Measurements from ENCODE around the gene KCTD17. TPM values are rescaled to one million over a fixed set of nuclear protein-coding genes. Genes with fewer than 3 reads are reported as not detected.

KCTD17 gene
- total RNA-seq, 6 experiments from 2014 or later, result 39.8 to 46.4 (median 43.3) TPM

- H3K4me1 Mint-ChIP-seq (ENCODE audit: low read depth), result peaks cover 18% of the 10 kb centered on the region
- no peaks in the 10 kb centered on the region for H3K9me3 Mint-ChIP-seq
- H3K27me3 Mint-ChIP-seq (ENCODE audit: insufficient read depth), result peaks cover 44% of the 10 kb centered on the region
- no peak for DNase-seq
- no peak overlapping the region for H3K4me3 Mint-ChIP-seq
- H3K27ac Mint-ChIP-seq, result no peak overlapping the region
- no peaks in the 10 kb centered on the region for H3K36me3 Mint-ChIP-seq (ENCODE audit: low read depth)
- no peak for TF ChIP-seq CTCF (IDR thresholded peaks at IDR 0.05)
Measured at GRCh38 chr22:37083914-37084313, 32.4 kb downstream of the KCTD17 start.

- Mint-ChIP-seq H3K36me3 (ENCODE audit: low read depth) (no peaks in the 10 kb centered on the region), H3K9me3 (no peaks in the 10 kb centered on the region), H3K27me3 (ENCODE audit: insufficient read depth) (peaks cover 39% of the 10 kb centered on the region), H3K4me1 (ENCODE audit: low read depth) (peaks cover 14% of the 10 kb centered on the region), H3K4me3 (no peak overlapping the region), H3K27ac (no peak overlapping the region)
- no peak for TF ChIP-seq CTCF (IDR thresholded peaks at IDR 0.05)
- DNase-seq, result no peak
Measured at GRCh38 chr22:37084385-37084784, 32.8 kb downstream of the KCTD17 start.

- peaks cover 35% of the 10 kb centered on the region for H3K27me3 Mint-ChIP-seq (ENCODE audit: insufficient read depth)
- H3K9me3 Mint-ChIP-seq, result no peaks in the 10 kb centered on the region
- H3K4me1 Mint-ChIP-seq (ENCODE audit: low read depth), result peaks cover 9% of the 10 kb centered on the region
- no peak overlapping the region for H3K27ac Mint-ChIP-seq
- H3K4me3 Mint-ChIP-seq, result no peak overlapping the region
- DNase-seq, result no peak
- no peaks in the 10 kb centered on the region for H3K36me3 Mint-ChIP-seq (ENCODE audit: low read depth)
- TF ChIP-seq CTCF (IDR thresholded peaks at IDR 0.05), result no peak
Measured at GRCh38 chr22:37086184-37086583, 34.6 kb downstream of the KCTD17 start.

- H3K4me3 Mint-ChIP-seq, result no peak overlapping the region
- peaks cover 9% of the 10 kb centered on the region for H3K4me1 Mint-ChIP-seq (ENCODE audit: low read depth)
- H3K9me3 Mint-ChIP-seq, result no peaks in the 10 kb centered on the region
- no peaks in the 10 kb centered on the region for H3K36me3 Mint-ChIP-seq (ENCODE audit: low read depth)
- peak; percentile 15 for DNase-seq
- no peak for TF ChIP-seq CTCF (IDR thresholded peaks at IDR 0.05)
- peaks cover 35% of the 10 kb centered on the region for H3K27me3 Mint-ChIP-seq (ENCODE audit: insufficient read depth)
- H3K27ac Mint-ChIP-seq, result no peak overlapping the region
Measured at GRCh38 chr22:37088108-37088605, 36.6 kb downstream of the KCTD17 start.

GRCh38 chr22:37088750-37089408, 37.3 kb downstream of the KCTD17 start:
- TF ChIP-seq CTCF (IDR thresholded peaks at IDR 0.05), result no peak
- H3K36me3 Mint-ChIP-seq (ENCODE audit: low read depth), result no peaks in the 10 kb centered on the region
- H3K4me1 Mint-ChIP-seq (ENCODE audit: low read depth), result peaks cover 9% of the 10 kb centered on the region
- H3K9me3 Mint-ChIP-seq, result no peaks in the 10 kb centered on the region
- no peak overlapping the region for H3K4me3 Mint-ChIP-seq
- DNase-seq, result no peak
- H3K27ac Mint-ChIP-seq, result no peak overlapping the region
- H3K27me3 Mint-ChIP-seq (ENCODE audit: insufficient read depth), result peaks cover 30% of the 10 kb centered on the region
